NCI-H1694 treated with DMSO at 0.1 percent for 48 hours (cell line): Measurements from ENCODE around the gene PRDM9.
"Not testable (repeated sequence)": the region's sequence is repeated elsewhere in the genome, so short reads cannot be mapped to it uniquely, and the experiment has no call there.

Experiments used
- DNase-seq: peaks from one replicate; lab custom pipeline; 2025; lab: John Stamatoyannopoulos, UW

Gene PRDM9

GRCh38 chr5:23527216-23527920, 20.0 kb downstream of the PRDM9 start:
- DNase-seq, result not testable (repeated sequence)

- no peak for DNase-seq
Measured at GRCh38 chr5:23528677-23529076, 21.3 kb downstream of the PRDM9 start.

- DNase-seq, result no peak
Measured at GRCh38 chr5:23530571-23530970, 23.2 kb downstream of the PRDM9 start.

- no peak for DNase-seq
Measured at GRCh38 chr5:23571059-23571458, 63.6 kb downstream of the PRDM9 start.
